K562 (cell line): ENCODE measurements around the gene KIF26B. TPM values are rescaled to one million over a fixed set of nuclear protein-coding genes. Genes with fewer than 3 reads are reported as not detected.

Experiments used
- ATAC-seq: fragments of 200-7000 bp; cut with Tn5 transposase; 3 replicates; pipeline ENCODE4 v1.9.1; 2020; ENCODE audit warnings: moderate library complexity
- BruUV-seq: library from RNA; stranded (reverse); fragments of 400-500 nt; replicated peaks from 2 replicates; lab custom pipeline; 2021; lab: Mats Ljungman, UMichigan
- CTCF ChIA-PET: fragments of 300-600 bp; formaldehyde crosslinking; extraction: SDS; loops from one replicate; lab custom pipeline; 2021; ENCODE audit warnings: low intra/inter-chr PET ratio; lab: Yijun Ruan, JAX
- POLR2A ChIA-PET: fragments of 300-600, 350-650 bp; sonication (Branson Sonifier 250); formaldehyde crosslinking; extraction: SDS; loops from one replicate; lab custom pipeline; 2021; ENCODE audit warnings: antibody characterized with exemption, inconsistent platforms; lab: Yijun Ruan, JAX
- DNase-seq, 4 experiments: peaks; one replicate each; pipeline versions ENCODE4 v3.0.0 to v3.0.0-alpha.2; 2011 to 2018; ENCODE audit warnings: low spot score in 3 of 4, mixed read lengths in 3 of 4; ENCODE audit errors: extremely low read depth in 1 of 4
- FAIRE-seq: peaks from 2 replicates; lab custom pipeline; 2011; peaks lifted over from hg19 to GRCh38; lab: Jason Lieb, UNC
- H2AFZ ChIP-seq: 2 replicates; pipeline ENCODE4 v1.6.0; 2011; ENCODE audit warnings: low read depth, low read length, control low read depth, inconsistent platforms
- H3K27ac ChIP-seq: fragments of 200-600 bp; 3 replicates; pipeline ENCODE4 v1.8.0; 2011; ENCODE audit warnings: low read depth, mild to moderate bottlenecking, control low read depth, inconsistent platforms, low read length, moderate library complexity, mixed read lengths; ENCODE audit errors: extremely low read depth
- H3K27me3 ChIP-seq, 2 experiments: fragments of 300-600 bp in 1 of 2; 2 replicates in 1 of 2; 3 replicates in 1 of 2; pipeline versions ENCODE4 v1.6.0 to v1.8.0; 2011; ENCODE audit warnings: inconsistent platforms in 2 of 2, low read length in 2 of 2, mild to moderate bottlenecking in 1 of 2, mixed read lengths in 1 of 2, moderate library complexity in 1 of 2; ENCODE audit not compliant: control insufficient read depth in 2 of 2, insufficient read depth in 2 of 2
- H3K36me3 ChIP-seq: fragments of 300-600 bp; 3 replicates; pipeline ENCODE4 v1.8.0; 2011; ENCODE audit warnings: mild to moderate bottlenecking, low read length, inconsistent platforms; ENCODE audit not compliant: control insufficient read depth, insufficient read depth
- H3K4me1 ChIP-seq, 2 experiments: fragments of 200-600 bp in 1 of 2; replicated peaks in 1 of 2; 2 replicates in 1 of 2; 3 replicates in 1 of 2; pipeline versions ENCODE4 v1.5.1 to v1.8.0; 2011; ENCODE audit warnings: inconsistent platforms in 2 of 2, low read length in 2 of 2, mild to moderate bottlenecking in 1 of 2, mixed read lengths in 1 of 2, moderate library complexity in 1 of 2; ENCODE audit not compliant: control insufficient read depth in 2 of 2, insufficient read depth in 2 of 2
- H3K4me2 ChIP-seq: 2 replicates; pipeline ENCODE4 v1.6.1; 2011; ENCODE audit warnings: low read length, control low read depth, inconsistent platforms, mixed read lengths; ENCODE audit not compliant: insufficient read depth
- H3K4me3 ChIP-seq: fragments of 200-600 bp; sonication (generic), shearing (Covaris generic); 2 replicates; pipeline ENCODE4 v1.5.1; 2016; ENCODE audit warnings: control low read depth, inconsistent platforms
- H3K79me2 ChIP-seq: fragments of 200-600 bp; 3 replicates; pipeline ENCODE4 v1.8.0; 2011; ENCODE audit warnings: low read length, inconsistent platforms; ENCODE audit not compliant: control insufficient read depth, insufficient read depth
- H3K9ac ChIP-seq, 2 experiments: 2 replicates each; pipeline versions ENCODE4 v1.6.0 to v1.6.1; 2011; ENCODE audit warnings: low read depth in 2 of 2, low read length in 2 of 2, control low read depth in 1 of 2, inconsistent platforms in 1 of 2, mild to moderate bottlenecking in 1 of 2, mixed read lengths in 1 of 2; ENCODE audit not compliant: insufficient read depth in 1 of 2
- H3K9me1 ChIP-seq: one replicate; pipeline ENCODE4 v1.6.0; 2011; ENCODE audit warnings: inconsistent platforms, mild to moderate bottlenecking, low read length, moderate library complexity; ENCODE audit not compliant: control insufficient read depth, insufficient read depth
- H3K9me3 ChIP-seq: replicated peaks from 2 replicates; pipeline ENCODE4 v1.5.1; 2011; ENCODE audit warnings: low read depth, low read length, inconsistent platforms; ENCODE audit not compliant: control insufficient read depth, insufficient read depth
- H4K20me1 ChIP-seq: replicated peaks from 2 replicates; pipeline ENCODE4 v1.6.1; 2011; ENCODE audit warnings: low read length, inconsistent platforms, mixed read lengths; ENCODE audit not compliant: control insufficient read depth, insufficient read depth
- BRF1 ChIP-seq: IDR thresholded peaks from 3 replicates; pipeline ENCODE4 v1.6.1; 2011; ENCODE audit warnings: borderline replicate concordance, mild to moderate bottlenecking; ENCODE audit not compliant: insufficient read length; ENCODE audit errors: extremely low read depth
- KAT7 ChIP-seq: sonication (generic); formaldehyde crosslinking; IDR thresholded peaks from 2 replicates; pipeline ENCODE4 v1.8.0; 2022; ENCODE audit warnings: missing genetic modification reagents, mild to moderate bottlenecking, borderline replicate concordance
- PREB ChIP-seq: sonication (generic); formaldehyde crosslinking; IDR thresholded peaks from 2 replicates; pipeline ENCODE4 v1.8.1; 2023; ENCODE audit warnings: mild to moderate bottlenecking, missing genetic modification reagents
- RBM25 ChIP-seq: fragments of 200-400 bp; formaldehyde crosslinking; IDR thresholded peaks from 2 replicates; pipeline ENCODE4 v1.6.1; 2018; ENCODE audit warnings: low read length, low read depth, moderate library complexity; ENCODE audit not compliant: severe bottlenecking
- ZNF121 ChIP-seq: sonication (generic); formaldehyde crosslinking; conservative IDR thresholded peaks from 2 replicates; pipeline ENCODE4 v1.8.0; 2022; ENCODE audit warnings: missing genetic modification reagents
- WGBS: fragments of 100-300 bp; shearing (Covaris generic); methylation state at CpG from one replicate; pipeline ENCODE4 v1.1.6; 2016; ENCODE audit warnings: low coverage, mixed read lengths; ENCODE audit not compliant: insufficient coverage; ENCODE audit errors: missing lambda C conversion rate; 5-methylcytosine and 5-hydroxymethylcytosine counted together
- in situ Hi-C: fragments of 300-500 bp; cut with MboI; formaldehyde crosslinking; loops from 4 replicates; pipeline ENCODE4 v1.15.0; 2018; ENCODE audit warnings: inconsistent platforms, mixed read lengths
- intact Hi-C: fragments of 100-400 bp; cut with micrococcal nuclease; formaldehyde crosslinking; loops from 2 replicates; pipeline ENCODE4 v1.14.2; 2022
- polyA plus RNA-seq, 8 experiments: library from polyadenylated mRNA; depleted of rRNA in 4 of 8; stranded (reverse) in 5 of 8; unstranded in 3 of 8; fragments of >200 nt; fragmentation: Nextera tagmentation in 2 of 8; fragmentation: Illumina TruSeq in 1 of 8; extraction: Ambion mirVana in 2 of 8; extraction: Trizol in 1 of 8; gene quantifications; 2 replicates each; pipeline versions ENCODE4 v1.2.1 to v1.2.3, GENCODE V29; 2011 to 2014; ENCODE audit warnings: inconsistent platforms in 1 of 8, missing spikeins in 1 of 8
- total RNA-seq, 7 experiments: library from RNA; depleted of rRNA in 6 of 7; stranded (reverse); fragments of >200 nt in 6 of 7; fragmentation: Illumina TruSeq in 2 of 7; extraction: Trizol in 2 of 7; gene quantifications; 2 replicates each; pipeline versions ENCODE4 v1.2.1 to v1.2.3, GENCODE V29; 2011 to 2021; ENCODE audit warnings: low replicate concordance in 1 of 7

Gene KIF26B
- total and polyA plus RNA-seq, 9 of the 15 experiments (the other 6 are each of a cell fraction or from before 2014, with no cell fraction given), result 0.02 to 0.08 (median 0.03) TPM; not detected in 6

GRCh38 chr1:245209658-245210435, 55.1 kb downstream of the KIF26B start (continued):
- TF ChIP-seq PREB (CRISPR knock-in tag) (no peak), BRF1 (no peak)

DNA sequence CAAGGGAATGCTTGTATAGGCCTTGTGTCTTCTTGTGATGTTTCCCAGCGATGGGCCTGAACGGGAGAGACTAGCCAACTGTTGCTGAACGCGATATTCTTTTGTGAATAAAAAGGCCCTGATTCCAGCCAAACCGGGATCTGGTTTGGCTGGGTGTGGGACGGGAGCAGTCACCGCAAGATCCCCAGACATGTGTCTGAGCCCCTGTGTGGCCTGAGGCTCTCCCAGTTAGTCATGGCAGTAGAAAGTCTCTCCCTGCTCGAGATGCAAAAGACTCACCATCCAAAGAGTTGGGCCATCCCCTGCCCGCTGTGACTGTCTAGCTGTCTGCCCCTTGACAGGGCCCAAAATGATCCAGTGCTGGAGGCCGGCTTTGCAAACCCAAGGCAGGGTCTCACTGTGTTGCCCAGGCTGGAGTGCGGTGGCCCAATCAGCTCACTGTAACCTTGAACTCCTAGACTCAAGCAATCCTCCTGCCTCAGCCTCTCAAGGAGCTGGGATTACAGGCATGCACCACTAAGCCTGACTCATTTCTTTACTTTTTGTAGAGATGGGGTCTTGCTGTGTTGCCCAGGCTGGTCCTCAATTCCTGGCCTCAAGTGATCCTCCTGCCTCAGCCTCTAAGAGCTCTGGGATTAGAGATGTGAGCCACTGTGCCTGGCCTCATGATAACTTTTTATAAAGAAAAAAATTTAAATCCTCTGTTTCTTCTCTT, 56.4 kb downstream of the KIF26B start:
- no TSS peak for BruUV-seq
- Histone ChIP-seq H3K4me2 (no peak overlapping the region), H3K27me3 (peaks cover 42 to 67% of the 10 kb centered on the region in 2 experiments), H3K4me3 (no peak overlapping the region), H3K27ac (no peak overlapping the region), H2AFZ (no peak overlapping the region), H3K36me3 (no peaks in the 10 kb centered on the region), H3K79me2 (no peaks in the 10 kb centered on the region), H4K20me1 (no peaks in the 10 kb centered on the region; the same call in 1 of the 2 replicates), H3K4me1 (no peaks in the 10 kb centered on the region), H3K9me1 (no peaks in the 10 kb centered on the region), H3K9ac (no peak overlapping the region), H3K9me3 (peaks cover 9% of the 10 kb centered on the region)
- in situ Hi-C loops (no loop called here), intact Hi-C loops (no loop called here)
- no peak for ATAC-seq
- no peak for FAIRE-seq
- POLR2A ChIA-PET, result interaction anchor here (1.2 kb wide), 1 partner anchor 9 kb away, joined by 5 read pairs; no protein-coding TSS in a partner anchor
- WGBS, result 5% methylated on average over 11 of the region's 11 CpGs
- CTCF ChIA-PET, result no interaction called here
- TF ChIP-seq ZNF121 (CRISPR knock-in tag) (peak; percentile 91), KAT7 (no peak), RBM25 (peak; percentile 25)
- no peak for DNase-seq
